ENCODE results near the gene FRYL.
"Not testable (repeated sequence)": the region's sequence is repeated elsewhere in the genome, so short reads cannot be mapped to it uniquely, and the experiment has no call there.

The FRYL gene

GRCh38 chr4:48640225-48640624 is 139.9 kb downstream of the FRYL start:
- Histone ChIP-seq H3K4me3 (ENCODE audit: low read depth, low read length, poor library complexity, severe bottlenecking) (no peak overlapping the region), H3K9ac (ENCODE audit: low read length) (no peak overlapping the region), H3K4me1 (ENCODE audit: insufficient read depth, low read length, severe bottlenecking) (no peaks in the 10 kb centered on the region), H3K79me2 (ENCODE audit: insufficient read depth, low read length) (peaks cover 34% of the 10 kb centered on the region), H3K9me2 (ENCODE audit: low read depth, low read length) (no peaks in the 10 kb centered on the region), H4K20me1 (ENCODE audit: insufficient read depth, low read length) (no peaks in the 10 kb centered on the region), H3K36me3 (ENCODE audit: insufficient read depth, low read length) (no peaks in the 10 kb centered on the region), H3K4me2 (ENCODE audit: low read length) (no peak overlapping the region), H3K27ac (ENCODE audit: low read depth, low read length, poor library complexity, severe bottlenecking) (no peak overlapping the region), H3K27me3 (ENCODE audit: insufficient read depth, low read length) (no peaks in the 10 kb centered on the region), H3K9me3 (ENCODE audit: low read length) (no peaks in the 10 kb centered on the region), H2AFZ (ENCODE audit: low read length) (no peak overlapping the region), H3F3A (ENCODE audit: insufficient read depth, low read length) (no peaks in the 10 kb centered on the region)
- TF ChIP-seq EZH2 (IDR thresholded peaks at IDR 0.05; ENCODE audit: borderline replicate concordance, low read length), result no peak
- no peak for TF ChIP-seq CTCF (IDR thresholded peaks at IDR 0.05; ENCODE audit: low read length)

- TF ChIP-seq EZH2 (IDR thresholded peaks at IDR 0.05; ENCODE audit: borderline replicate concordance, low read length) (no peak), CTCF (IDR thresholded peaks at IDR 0.05; ENCODE audit: low read length) (no peak)
- H3F3A ChIP-seq (ENCODE audit: insufficient read depth, low read length), result no peaks in the 10 kb centered on the region
- H3K27ac ChIP-seq (ENCODE audit: low read depth, low read length, poor library complexity, severe bottlenecking), result no peak overlapping the region
- H3K4me3 ChIP-seq (ENCODE audit: low read depth, low read length, poor library complexity, severe bottlenecking), result no peak overlapping the region
- H3K79me2 ChIP-seq (ENCODE audit: insufficient read depth, low read length), result peaks cover 33% of the 10 kb centered on the region
- no peak overlapping the region for H2AFZ ChIP-seq (ENCODE audit: low read length)
- H3K36me3 ChIP-seq (ENCODE audit: insufficient read depth, low read length), result no peaks in the 10 kb centered on the region
- no peaks in the 10 kb centered on the region for H4K20me1 ChIP-seq (ENCODE audit: insufficient read depth, low read length)
- no peaks in the 10 kb centered on the region for H3K27me3 ChIP-seq (ENCODE audit: insufficient read depth, low read length)
- no peaks in the 10 kb centered on the region for H3K9me3 ChIP-seq (ENCODE audit: low read length)
- no peaks in the 10 kb centered on the region for H3K4me1 ChIP-seq (ENCODE audit: insufficient read depth, low read length, severe bottlenecking)
- H3K9ac ChIP-seq (ENCODE audit: low read length), result no peak overlapping the region
- no peak overlapping the region for H3K4me2 ChIP-seq (ENCODE audit: low read length)
- H3K9me2 ChIP-seq (ENCODE audit: low read depth, low read length), result no peaks in the 10 kb centered on the region
Observed at GRCh38 chr4:48639807-48640206, 140.3 kb downstream of the FRYL start.

- not testable (repeated sequence) for H3K9ac ChIP-seq (ENCODE audit: low read length); H3K9me3 ChIP-seq (ENCODE audit: low read length); H3K9me2 ChIP-seq (ENCODE audit: low read depth, low read length); H3K4me3 ChIP-seq (ENCODE audit: low read depth, low read length, poor library complexity, severe bottlenecking); H3K27me3 ChIP-seq (ENCODE audit: insufficient read depth, low read length); H2AFZ ChIP-seq (ENCODE audit: low read length); H3F3A ChIP-seq (ENCODE audit: insufficient read depth, low read length); H3K4me1 ChIP-seq (ENCODE audit: insufficient read depth, low read length, severe bottlenecking); H3K27ac ChIP-seq (ENCODE audit: low read depth, low read length, poor library complexity, severe bottlenecking); H4K20me1 ChIP-seq (ENCODE audit: insufficient read depth, low read length); H3K36me3 ChIP-seq (ENCODE audit: insufficient read depth, low read length); H3K4me2 ChIP-seq (ENCODE audit: low read length)
- peaks cover 29% of the 10 kb centered on the region for H3K79me2 ChIP-seq (ENCODE audit: insufficient read depth, low read length)
Observed at GRCh38 chr4:48638586-48638985, 141.5 kb downstream of the FRYL start.

- no peaks in the 10 kb centered on the region for H3K4me1 ChIP-seq (ENCODE audit: insufficient read depth, low read length, severe bottlenecking)
- H3K4me3 ChIP-seq (ENCODE audit: low read depth, low read length, poor library complexity, severe bottlenecking), result no peak overlapping the region
- H3K79me2 ChIP-seq (ENCODE audit: insufficient read depth, low read length), result peaks cover 26% of the 10 kb centered on the region
- no peaks in the 10 kb centered on the region for H4K20me1 ChIP-seq (ENCODE audit: insufficient read depth, low read length)
- H3K4me2 ChIP-seq (ENCODE audit: low read length), result no peak overlapping the region
- H3K9ac ChIP-seq (ENCODE audit: low read length), result no peak overlapping the region
- H3K27ac ChIP-seq (ENCODE audit: low read depth, low read length, poor library complexity, severe bottlenecking), result no peak overlapping the region
- H2AFZ ChIP-seq (ENCODE audit: low read length), result no peak overlapping the region
- no peaks in the 10 kb centered on the region for H3K36me3 ChIP-seq (ENCODE audit: insufficient read depth, low read length)
- H3K9me3 ChIP-seq (ENCODE audit: low read length), result no peaks in the 10 kb centered on the region
- no peaks in the 10 kb centered on the region for H3F3A ChIP-seq (ENCODE audit: insufficient read depth, low read length)
- H3K9me2 ChIP-seq (ENCODE audit: low read depth, low read length), result no peaks in the 10 kb centered on the region
- no peaks in the 10 kb centered on the region for H3K27me3 ChIP-seq (ENCODE audit: insufficient read depth, low read length)
- TF ChIP-seq CTCF (IDR thresholded peaks at IDR 0.05; ENCODE audit: low read length), result no peak
- no peak for TF ChIP-seq EZH2 (IDR thresholded peaks at IDR 0.05; ENCODE audit: borderline replicate concordance, low read length)
Observed at GRCh38 chr4:48636911-48637310, 143.2 kb downstream of the FRYL start.

Measured in OCI-LY1 (cell line).